H1 (cell line): ENCODE measurements around the gene LRFN3. TPM values are rescaled to one million over a fixed set of nuclear protein-coding genes. Genes with fewer than 3 reads are reported as not detected.

Experiments
- CHD7 ChIP-seq: fragments of 300-600 bp; sonication (generic); IDR thresholded peaks from 2 replicates; pipeline ENCODE4 v1.7.1; 2012; ENCODE audit warnings: low read length, moderate library complexity, mild to moderate bottlenecking, inconsistent platforms; ENCODE audit not compliant: insufficient replicate concordance
- CTBP2 ChIP-seq: IDR thresholded peaks from 2 replicates; pipeline ENCODE4 v1.7.0; 2011; ENCODE audit warnings: borderline replicate concordance, mild to moderate bottlenecking, moderate library complexity, mixed read lengths, low read length; ENCODE audit not compliant: insufficient read depth, insufficient read length
- FOSL1 ChIP-seq: IDR thresholded peaks from 2 replicates; pipeline ENCODE4 v1.6.1; 2011; ENCODE audit warnings: mild to moderate bottlenecking, low read depth, low read length, moderate library complexity; ENCODE audit not compliant: insufficient read depth
- JUN ChIP-seq: IDR thresholded peaks from 2 replicates; pipeline ENCODE4 v1.6.1; 2011; ENCODE audit warnings: low read depth, mild to moderate bottlenecking, improper control_type of control experiment, low read length
- JUND ChIP-seq: IDR thresholded peaks from 2 replicates; pipeline ENCODE4 v1.6.1; 2011; ENCODE audit warnings: mild to moderate bottlenecking, improper control_type of control experiment, low read length
- KDM4A ChIP-seq: IDR thresholded peaks from one replicate; pipeline ENCODE4 v1.7.1; 2012; ENCODE audit warnings: low read depth, mild to moderate bottlenecking, moderate library complexity, low read length, inconsistent platforms; ENCODE audit not compliant: severe bottlenecking
- POU5F1 ChIP-seq: IDR thresholded peaks from 2 replicates; pipeline ENCODE4 v1.6.1; 2011; ENCODE audit warnings: low read depth, mild to moderate bottlenecking, low read length, moderate library complexity
- RFX5 ChIP-seq: IDR thresholded peaks from 2 replicates; pipeline ENCODE4 v1.6.1; 2011; ENCODE audit warnings: low read depth, low read length, improper control_type of control experiment, borderline replicate concordance
- SP1 ChIP-seq: IDR thresholded peaks from 2 replicates; pipeline ENCODE4 v1.6.1; 2011; ENCODE audit warnings: low read depth, low read length
- SUZ12 ChIP-seq: fragments of 200-600 bp; sonication (generic); IDR thresholded peaks from 2 replicates; pipeline ENCODE4 v1.6.1; 2012; ENCODE audit warnings: mild to moderate bottlenecking, inconsistent platforms, low read length, moderate library complexity, mixed read lengths
- polyA plus RNA-seq, 7 experiments: library from polyadenylated mRNA; depleted of rRNA in 3 of 7; stranded (reverse) in 5 of 7; unstranded in 2 of 7; fragments of >200 nt in 5 of 7; fragments of 200-250 nt in 2 of 7; gene quantifications; 1 replicate in 5 of 7; 2 replicates in 1 of 7; 4 replicates in 1 of 7; pipeline versions ENCODE4 v1.2.1 to v1.2.3, GENCODE V29; 2011 to 2013; ENCODE audit warnings: missing spikeins in 2 of 7, mixed read lengths in 2 of 7
- total RNA-seq: library from RNA; stranded (reverse); fragmentation: NEBNext Ultra II Directional; extraction: Animal tissue kit (Norgen Biotek cat#: 25700); gene quantifications from 2 replicates; pipeline ENCODE4 v1.2.1, GENCODE V29; 2021

Gene LRFN3
- total and polyA plus RNA-seq, 2 of the 8 experiments (the other 6 are each of a cell fraction or from before 2014, with no cell fraction given), result 4.6 to 16.8 TPM

- TF ChIP-seq CHD7, result no peak
- no peak for TF ChIP-seq POU5F1
- no peak for TF ChIP-seq CTBP2
- TF ChIP-seq JUND, result no peak
- TF ChIP-seq JUN, result no peak
- TF ChIP-seq SUZ12, result no peak
- TF ChIP-seq FOSL1, result no peak
- no peak for TF ChIP-seq RFX5
- TF ChIP-seq KDM4A, result no peak
- no peak for TF ChIP-seq SP1
These were observed 3.3 kb downstream of the LRFN3 start (continued) for GRCh38 chr19:35939307-35940077.
